OCI-LY3 (cell line): ENCODE measurements around the gene LPAR3.

Source experiments
- H2AFZ ChIP-seq: fragments of 200-600, 300-600 bp; shearing (Covaris generic); 2 replicates; pipeline ENCODE4 v1.6.0; 2014; ENCODE audit warnings: antibody characterized with exemption, low read depth, low read length
- H3K27ac ChIP-seq: fragments of 200-600, 300-600 bp; sonication (generic); 2 replicates; pipeline ENCODE4 v1.5.1; 2014; ENCODE audit warnings: mild to moderate bottlenecking, low read length, moderate library complexity, mixed read lengths
- H3K27me3 ChIP-seq: fragments of 200-600, 300-600 bp; sonication (generic); 2 replicates; pipeline ENCODE4 v1.6.1; 2014; ENCODE audit warnings: low read depth, low read length, mixed read lengths
- H3K36me3 ChIP-seq: fragments of 200-600, 300-600 bp; sonication (generic); replicated peaks from 2 replicates; pipeline ENCODE3; 2014; ENCODE audit warnings: low read depth, low read length, mixed read lengths
- H3K4me1 ChIP-seq: fragments of 300-600, 200-600 bp; sonication (generic); 2 replicates; pipeline ENCODE4 v1.6.1; 2014; ENCODE audit warnings: low read length, mixed read lengths
- H3K4me2 ChIP-seq: fragments of 200-600, 300-600 bp; sonication (generic); 2 replicates; pipeline ENCODE4 v1.6.1; 2014; ENCODE audit warnings: low read length, mixed read lengths
- H3K4me3 ChIP-seq: fragments of 300-600, 200-600 bp; sonication (generic); 2 replicates; pipeline ENCODE4 v1.5.1; 2014; ENCODE audit warnings: antibody characterized with exemption, mild to moderate bottlenecking, low read length, moderate library complexity
- H3K79me2 ChIP-seq: fragments of 300-600, 200-600 bp; shearing (Covaris generic); 2 replicates; pipeline ENCODE4 v1.6.1; 2014; ENCODE audit warnings: mild to moderate bottlenecking, low read length, mixed read lengths
- H3K9ac ChIP-seq: fragments of 300-600, 200-600 bp; shearing (Covaris generic); 2 replicates; pipeline ENCODE4 v1.6.0; 2014; ENCODE audit warnings: mild to moderate bottlenecking, low read length, moderate library complexity
- H3K9me3 ChIP-seq: fragments of 200-600, 300-600 bp; shearing (Covaris generic); 2 replicates; pipeline ENCODE4 v1.6.1; 2014; ENCODE audit warnings: low read length, mixed read lengths; ENCODE audit not compliant: insufficient read depth
- H4K20me1 ChIP-seq: fragments of 200-600, 300-600 bp; sonication (generic); 2 replicates; pipeline ENCODE4 v1.6.1; 2016; ENCODE audit warnings: low read length, mixed read lengths; ENCODE audit not compliant: insufficient read depth
- CTCF ChIP-seq: fragments of 200-600, 300-600 bp; sonication (generic); IDR thresholded peaks from 2 replicates; pipeline ENCODE4 v1.5.1; 2014; ENCODE audit warnings: antibody characterized with exemption, low read length, low read depth
- EZH2phosphoT487 ChIP-seq: fragments of 200-600 bp; shearing (Covaris generic); IDR thresholded peaks from 2 replicates; pipeline ENCODE4 v1.6.1; 2018; ENCODE audit warnings: antibody characterized with exemption, mixed run types, low read depth

LPAR3 gene

GRCh38 chr1:84939151-84939550 is 46.1 kb upstream of the LPAR3 start:
- Histone ChIP-seq H3K9ac (no peak overlapping the region), H3K4me2 (no peak overlapping the region), H3K9me3 (no peaks in the 10 kb centered on the region), H3K27ac (no peak overlapping the region), H2AFZ (no peak overlapping the region), H4K20me1 (no peaks in the 10 kb centered on the region), H3K4me3 (no peak overlapping the region), H3K4me1 (no peaks in the 10 kb centered on the region), H3K27me3 (no peaks in the 10 kb centered on the region), H3K79me2 (0 out of 2 replicates have a peak, but pooled peaks cover 2% of the 10 kb centered on the region), H3K36me3 (peaks cover 36% of the 10 kb centered on the region)
- TF ChIP-seq CTCF: no peak
- TF ChIP-seq EZH2phosphoT487: no peak

GRCh38 chr1:84936116-84936810 is 43.3 kb upstream of the LPAR3 start:
- Histone ChIP-seq H3K27me3 (no peaks in the 10 kb centered on the region), H3K79me2 (no peaks in the 10 kb centered on the region), H3K9me3 (no peaks in the 10 kb centered on the region), H2AFZ (no peak overlapping the region), H3K9ac (no peak overlapping the region), H4K20me1 (no peaks in the 10 kb centered on the region), H3K4me1 (no peaks in the 10 kb centered on the region), H3K4me2 (no peak overlapping the region), H3K4me3 (no peak overlapping the region), H3K36me3 (peaks cover 36% of the 10 kb centered on the region), H3K27ac (no peak overlapping the region)
- TF ChIP-seq EZH2phosphoT487 (no peak), CTCF (peak; percentile 80)

GRCh38 chr1:84933011-84933611 is 40.1 kb upstream of the LPAR3 start:
- Histone ChIP-seq H3K79me2 (no peaks in the 10 kb centered on the region), H3K27ac (no peak overlapping the region), H3K4me3 (no peak overlapping the region), H3K36me3 (peaks cover 54% of the 10 kb centered on the region), H4K20me1 (no peaks in the 10 kb centered on the region), H3K4me1 (no peaks in the 10 kb centered on the region), H3K9me3 (no peaks in the 10 kb centered on the region), H3K9ac (no peak overlapping the region), H3K27me3 (no peaks in the 10 kb centered on the region), H3K4me2 (no peak overlapping the region), H2AFZ (no peak overlapping the region)
- TF ChIP-seq EZH2phosphoT487 (no peak), CTCF (no peak)

- Histone ChIP-seq H3K27ac (no peak overlapping the region), H3K36me3 (peaks cover 55% of the 10 kb centered on the region), H3K4me3 (no peak overlapping the region), H3K4me2 (no peak overlapping the region), H4K20me1 (no peaks in the 10 kb centered on the region), H3K9me3 (no peaks in the 10 kb centered on the region), H2AFZ (no peak overlapping the region), H3K27me3 (no peaks in the 10 kb centered on the region), H3K79me2 (no peaks in the 10 kb centered on the region), H3K4me1 (no peaks in the 10 kb centered on the region), H3K9ac (no peak overlapping the region)
- TF ChIP-seq EZH2phosphoT487: no peak
- no peak for TF ChIP-seq CTCF
Observed at GRCh38 chr1:84930831-84931230, 37.8 kb upstream of the LPAR3 start.
